ENCODE results near the gene RUSC1. TPM values are rescaled to one million over a fixed set of nuclear protein-coding genes. Genes with fewer than 3 reads are reported as not detected.

RUSC1 gene
- total RNA-seq, 1 experiment from 2014 or later, result 80.3 TPM

DNA sequence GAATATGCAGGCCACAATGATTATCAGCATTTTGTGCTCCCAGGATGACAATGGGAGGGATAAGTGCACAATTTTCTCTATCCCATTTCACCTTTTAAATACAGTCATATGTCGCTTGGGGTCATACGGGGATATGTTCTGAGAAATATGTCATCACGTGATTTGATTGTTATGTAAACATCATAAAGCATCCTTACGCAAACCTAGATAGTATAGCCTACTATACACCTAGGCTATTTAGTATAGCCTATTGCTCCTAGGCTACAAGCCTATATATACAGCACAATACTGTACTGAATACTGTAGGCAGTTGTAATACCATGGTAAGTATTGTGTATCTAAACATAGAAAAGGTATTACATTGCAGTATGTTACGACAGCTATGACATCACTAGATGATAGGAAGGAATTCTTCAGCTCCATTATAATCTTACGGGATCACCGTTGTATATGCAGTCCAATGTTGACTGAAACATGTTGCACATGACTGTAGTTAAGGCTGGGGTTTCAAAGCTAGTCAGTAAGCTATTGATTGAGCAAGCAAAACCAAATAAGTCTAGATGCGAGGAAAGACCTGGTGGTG is 18.9 kb downstream of the RUSC1 start:
- H2AFZ ChIP-seq (ENCODE audit: low read length), result no peak overlapping the region
- TF ChIP-seq EZH2 (IDR thresholded peaks at IDR 0.05; ENCODE audit: low read length, unreplicated experiment), result no peak
- TF ChIP-seq EZH2phosphoT487 (IDR thresholded peaks at IDR 0.05; ENCODE audit: borderline replicate concordance, low read length), result no peak
- TF ChIP-seq CTCF (conservative IDR thresholded peaks at IDR 0.05; ENCODE audit: low read depth, low read length), result no peak
- H3K4me1 ChIP-seq (ENCODE audit: insufficient read depth, low read length), result no peaks in the 10 kb centered on the region
- CTCF ChIA-PET, result no interaction called here
- no peaks in the 10 kb centered on the region for H3K79me2 ChIP-seq (ENCODE audit: low read length)
- ATAC-seq, result no peak
- intact Hi-C loops (cut with micrococcal nuclease), result no loop called here
- peaks cover 5% of the 10 kb centered on the region for H3F3A ChIP-seq (ENCODE audit: low read length, unreplicated experiment)
- H3K9me2 ChIP-seq (replicated peaks; ENCODE audit: low read length), result no peaks in the 10 kb centered on the region
- peaks cover 73% of the 10 kb centered on the region for H3K36me3 ChIP-seq (ENCODE audit: low read depth, low read length)
- H3K9me3 ChIP-seq (ENCODE audit: low read length), result no peaks in the 10 kb centered on the region
- no peaks in the 10 kb centered on the region for H3K27me3 ChIP-seq (ENCODE audit: low read length)
- no peak overlapping the region for H3K9ac ChIP-seq (ENCODE audit: low read length)
- H4K20me1 ChIP-seq (ENCODE audit: low read length), result no peaks in the 10 kb centered on the region
- no peak overlapping the region for H3K4me3 ChIP-seq (ENCODE audit: low read length)
- no peak for DNase-seq
- no TSS peak for BruUV-seq (replicated peaks)
- no peak overlapping the region for H3K27ac ChIP-seq (ENCODE audit: low read length)
- H3K4me2 ChIP-seq (ENCODE audit: low read length), result no peak overlapping the region
- POLR2A ChIA-PET (ENCODE audit: unreplicated experiment), result no interaction called here

DNA sequence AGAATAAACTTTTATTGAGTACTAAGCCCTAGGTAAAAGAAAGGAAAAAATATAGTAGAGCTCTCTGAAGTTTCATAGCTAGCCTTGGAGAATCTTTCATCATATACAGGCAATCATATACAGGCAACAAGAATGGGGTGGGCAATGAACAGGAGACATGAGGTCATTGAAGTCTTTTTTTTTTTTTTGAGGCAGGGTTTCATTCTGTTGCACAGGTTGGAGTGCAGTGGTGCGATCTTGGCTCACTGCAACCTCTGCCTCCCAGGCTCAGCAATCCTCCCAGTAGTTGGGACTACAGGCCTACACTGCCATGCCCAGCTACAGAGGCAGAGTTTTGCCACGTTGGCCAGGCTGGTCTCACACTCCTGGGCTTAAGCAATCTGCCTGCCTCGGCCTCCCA is 22.1 kb downstream of the RUSC1 start:
- H3K79me2 ChIP-seq (ENCODE audit: low read length), result no peaks in the 10 kb centered on the region
- no peaks in the 10 kb centered on the region for H3K9me3 ChIP-seq (ENCODE audit: low read length)
- TF ChIP-seq CTCF (conservative IDR thresholded peaks at IDR 0.05; ENCODE audit: low read depth, low read length) (no peak), EZH2phosphoT487 (IDR thresholded peaks at IDR 0.05; ENCODE audit: borderline replicate concordance, low read length) (no peak), EZH2 (IDR thresholded peaks at IDR 0.05; ENCODE audit: low read length, unreplicated experiment) (no peak)
- H3K4me2 ChIP-seq (ENCODE audit: low read length), result no peak overlapping the region
- ATAC-seq, result no peak
- ChIA-PET POLR2A (ENCODE audit: unreplicated experiment) (no interaction called here), CTCF (interaction anchor here (0.6 kb wide), 1 partner anchor 70 kb away, joined by 3 read pairs; the partner anchor contains the start of gene CLK2)
- H2AFZ ChIP-seq (ENCODE audit: low read length), result no peak overlapping the region
- no peak overlapping the region for H3K4me3 ChIP-seq (ENCODE audit: low read length)
- no peaks in the 10 kb centered on the region for H3K4me1 ChIP-seq (ENCODE audit: insufficient read depth, low read length)
- DNase-seq, result no peak
- no peaks in the 10 kb centered on the region for H3F3A ChIP-seq (ENCODE audit: low read length, unreplicated experiment)
- intact Hi-C loops (cut with micrococcal nuclease), result no loop called here
- no peaks in the 10 kb centered on the region for H4K20me1 ChIP-seq (ENCODE audit: low read length)
- no peaks in the 10 kb centered on the region for H3K9me2 ChIP-seq (replicated peaks; ENCODE audit: low read length)
- H3K36me3 ChIP-seq (ENCODE audit: low read depth, low read length), result peaks cover 72% of the 10 kb centered on the region
- no TSS peak for BruUV-seq (replicated peaks)
- H3K27me3 ChIP-seq (ENCODE audit: low read length), result no peaks in the 10 kb centered on the region
- H3K27ac ChIP-seq (ENCODE audit: low read length), result no peak overlapping the region
- no peak overlapping the region for H3K9ac ChIP-seq (ENCODE audit: low read length)

GRCh38 chr1:155352631-155353030 is 31.9 kb downstream of the RUSC1 start:
- H3K36me3 ChIP-seq (ENCODE audit: low read depth, low read length), result peaks cover 49% of the 10 kb centered on the region
- DNase-seq (no peak), ATAC-seq (no peak)
- no peak overlapping the region for H3K4me2 ChIP-seq (ENCODE audit: low read length)
- intact Hi-C loops (cut with micrococcal nuclease), result no loop called here
- no peaks in the 10 kb centered on the region for H3F3A ChIP-seq (ENCODE audit: low read length, unreplicated experiment)
- H4K20me1 ChIP-seq (ENCODE audit: low read length), result no peaks in the 10 kb centered on the region
- H3K9ac ChIP-seq (ENCODE audit: low read length), result no peak overlapping the region
- no TSS peak for BruUV-seq (replicated peaks)
- H3K9me3 ChIP-seq (ENCODE audit: low read length), result no peaks in the 10 kb centered on the region
- H3K27me3 ChIP-seq (ENCODE audit: low read length), result no peaks in the 10 kb centered on the region
- no peaks in the 10 kb centered on the region for H3K4me1 ChIP-seq (ENCODE audit: insufficient read depth, low read length)
- no peak overlapping the region for H3K4me3 ChIP-seq (ENCODE audit: low read length)
- no peak for TF ChIP-seq CTCF (conservative IDR thresholded peaks at IDR 0.05; ENCODE audit: low read depth, low read length)
- ChIA-PET CTCF (interaction anchor here (0.6 kb wide), 1 partner anchor 102 kb away, joined by 3 read pairs; no protein-coding TSS in a partner anchor), POLR2A (ENCODE audit: unreplicated experiment) (no interaction called here)
- no peak overlapping the region for H2AFZ ChIP-seq (ENCODE audit: low read length)
- no peaks in the 10 kb centered on the region for H3K79me2 ChIP-seq (ENCODE audit: low read length)
- H3K27ac ChIP-seq (ENCODE audit: low read length), result no peak overlapping the region
- no peaks in the 10 kb centered on the region for H3K9me2 ChIP-seq (replicated peaks; ENCODE audit: low read length)
